Limb (tissue), 2 donors: Measurements from ENCODE around the gene DPAGT1.
"Not testable (repeated sequence)": the region's sequence is repeated elsewhere in the genome, so short reads cannot be mapped to it uniquely, and the experiment has no call there.

ENCODE experiments used
- DNase-seq, 2 donors: peaks; one replicate each; pipeline ENCODE4 v3.0.0-alpha.2; 2016; ENCODE audit errors: extremely low spot score in 2 of 2

DPAGT1 gene

GRCh38 chr11:119059128-119059527 lies 42.5 kb downstream of the DPAGT1 start:
- not testable (repeated sequence) for DNase-seq

- peak; percentile 96 to 99 for DNase-seq
Observed at GRCh38 chr11:119057000-119057769, 44.5 kb downstream of the DPAGT1 start, which contains the start of gene HYOU1. Gene HYOU1, minus strand, starts transcription at chr11:119057205. Its CDS starts 1,045 bp downstream, at chr11:119056160.

GRCh38 chr11:119056421-119056999 lies 45.1 kb downstream of the DPAGT1 start:
- DNase-seq, result no peak

GRCh38 chr11:119055901-119056300 lies 45.8 kb downstream of the DPAGT1 start:
- no peak for DNase-seq

GRCh38 chr11:119054418-119054817 lies 47.2 kb downstream of the DPAGT1 start:
- no peak for DNase-seq

- DNase-seq, result no peak
Observed at GRCh38 chr11:119052163-119052814, 49.4 kb downstream of the DPAGT1 start.

- DNase-seq, result no peak
Observed at GRCh38 chr11:119051440-119052162, 50.1 kb downstream of the DPAGT1 start.

GRCh38 chr11:119049081-119049480 lies 52.6 kb downstream of the DPAGT1 start:
- DNase-seq, result no peak

- DNase-seq, result no peak
Observed at GRCh38 chr11:119048644-119049043, 53.0 kb downstream of the DPAGT1 start.

- DNase-seq, result no peak
Observed at GRCh38 chr11:119047205-119047604, 54.4 kb downstream of the DPAGT1 start.
